ENCODE data around the gene HIVEP1.
"Not testable (repeated sequence)": the region's sequence is repeated elsewhere in the genome, so short reads cannot be mapped to it uniquely, and the experiment has no call there.

HIVEP1 gene

DNA sequence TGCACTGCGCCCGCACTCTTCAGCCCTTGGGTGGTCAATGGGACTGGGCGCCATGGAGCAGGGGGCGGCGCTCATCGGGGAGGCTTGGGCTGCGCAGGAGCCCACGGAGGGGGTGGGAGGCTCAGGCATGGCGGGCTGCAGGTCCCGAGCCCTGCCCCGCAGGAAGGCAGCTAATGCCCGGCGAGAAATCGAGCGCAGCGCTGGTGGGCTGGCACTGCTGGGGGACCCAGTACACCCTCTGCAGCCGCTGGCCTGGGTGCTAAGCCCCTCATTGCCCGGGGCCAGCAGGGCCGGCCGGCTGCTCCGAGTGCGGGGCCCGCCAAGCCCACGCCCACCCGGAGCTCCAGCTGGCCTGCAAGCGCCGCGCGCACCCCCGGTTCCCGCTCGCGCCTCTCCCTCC lies 96.3 kb downstream of the HIVEP1 start:
- not testable (repeated sequence) for H3K4me3 ChIP-seq (ENCODE audit: low read length in 2 of 2); H3K9me3 ChIP-seq (ENCODE audit: control insufficient read depth in 2 of 2, low read length in 2 of 2)

DNA sequence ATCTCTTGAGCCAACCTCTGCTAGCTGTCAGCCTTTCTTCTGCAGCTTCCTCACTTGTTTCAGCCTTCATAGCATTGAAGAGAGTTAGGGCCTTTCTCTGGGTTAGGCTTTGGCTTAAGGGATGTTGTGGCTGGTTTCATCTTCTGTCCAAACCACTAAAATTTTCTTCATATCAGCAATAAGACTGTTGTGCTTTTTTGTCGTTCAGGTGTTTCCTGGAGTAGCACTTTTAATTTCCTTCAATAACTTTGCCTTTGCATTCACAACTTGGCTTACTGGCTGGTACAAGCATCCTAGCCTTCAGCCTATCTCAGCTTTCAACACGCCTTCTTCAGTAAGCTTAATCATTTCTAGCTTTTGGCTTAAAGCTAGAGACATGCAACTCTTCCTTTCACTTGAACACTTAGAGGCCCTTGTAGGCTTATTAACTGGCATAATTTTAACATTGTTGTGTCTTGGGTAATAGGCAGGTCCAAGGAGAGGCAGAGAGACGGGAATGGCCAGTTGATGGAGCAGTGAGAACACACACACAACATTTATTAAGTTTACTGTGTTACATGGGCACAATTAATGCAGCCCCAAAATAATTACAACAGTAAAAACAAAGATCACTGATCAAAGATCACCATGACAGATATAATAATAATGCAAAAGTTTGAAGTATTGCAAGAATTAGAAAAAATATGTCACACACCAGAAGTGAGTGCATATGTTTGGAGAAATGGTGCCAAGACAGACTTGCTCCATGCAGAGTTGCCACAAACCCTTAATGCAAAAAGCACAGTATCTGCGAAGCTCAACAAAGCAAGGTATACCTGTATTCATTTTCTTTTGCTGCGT lies 98.6 kb downstream of the HIVEP1 start:
- Histone ChIP-seq H3K9me3 (ENCODE audit: control insufficient read depth in 2 of 2, low read length in 2 of 2) (no peaks in the 10 kb centered on the region), H3K4me1 (ENCODE audit: control insufficient read depth, insufficient read depth, low read length) (no peaks in the 10 kb centered on the region), H3K9ac (ENCODE audit: low read length in 2 of 2) (no peak overlapping the region), H3K27ac (ENCODE audit: low read length) (no peak overlapping the region), H3K4me3 (ENCODE audit: low read length in 2 of 2) (no peak overlapping the region), H3K36me3 (ENCODE audit: control insufficient read depth in 2 of 2, insufficient read depth in 2 of 2, low read length in 2 of 2) (peaks cover 2 to 5% of the 10 kb centered on the region in 2 donors), H3K27me3 (ENCODE audit: control insufficient read depth in 1 of 2, insufficient read depth in 2 of 2, low read length in 2 of 2) (no peaks in the 10 kb centered on the region)

More for the DNA sequence above, 96.3 kb downstream of the HIVEP1 start:
- H3K27ac ChIP-seq (ENCODE audit: low read length); H3K27me3 ChIP-seq (ENCODE audit: control insufficient read depth in 1 of 2, insufficient read depth in 2 of 2, low read length in 2 of 2); H3K9ac ChIP-seq (ENCODE audit: low read length in 2 of 2); H3K4me1 ChIP-seq (ENCODE audit: control insufficient read depth, insufficient read depth, low read length); H3K36me3 ChIP-seq (ENCODE audit: control insufficient read depth in 2 of 2, insufficient read depth in 2 of 2, low read length in 2 of 2): not testable (repeated sequence)

DNA sequence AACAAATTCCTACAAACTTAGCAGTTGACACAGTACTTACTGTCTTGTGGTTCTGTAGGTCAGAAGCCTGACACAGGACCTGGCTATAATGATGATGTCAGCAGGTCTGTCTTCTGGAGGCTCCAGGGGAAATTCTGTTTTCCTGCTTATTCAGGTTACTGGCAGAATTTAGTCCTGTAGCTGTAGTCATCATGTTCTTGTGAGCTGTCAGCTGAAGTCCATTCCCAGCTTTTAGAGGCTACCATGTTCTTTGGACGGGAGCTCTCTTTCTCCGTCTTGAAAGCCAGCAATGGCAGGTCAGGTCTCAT lies 99.2 kb downstream of the HIVEP1 start:
- Histone ChIP-seq H3K4me3 (ENCODE audit: low read length in 2 of 2) (no peak overlapping the region), H3K4me1 (ENCODE audit: control insufficient read depth, insufficient read depth, low read length) (no peaks in the 10 kb centered on the region), H3K27ac (ENCODE audit: low read length) (no peak overlapping the region), H3K36me3 (ENCODE audit: control insufficient read depth in 2 of 2, insufficient read depth in 2 of 2, low read length in 2 of 2) (peaks cover 2 to 5% of the 10 kb centered on the region in 2 donors), H3K9me3 (ENCODE audit: control insufficient read depth in 2 of 2, low read length in 2 of 2) (no peaks in the 10 kb centered on the region), H3K9ac (ENCODE audit: low read length in 2 of 2) (no peak overlapping the region), H3K27me3 (ENCODE audit: control insufficient read depth in 1 of 2, insufficient read depth in 2 of 2, low read length in 2 of 2) (no peaks in the 10 kb centered on the region)

DNA sequence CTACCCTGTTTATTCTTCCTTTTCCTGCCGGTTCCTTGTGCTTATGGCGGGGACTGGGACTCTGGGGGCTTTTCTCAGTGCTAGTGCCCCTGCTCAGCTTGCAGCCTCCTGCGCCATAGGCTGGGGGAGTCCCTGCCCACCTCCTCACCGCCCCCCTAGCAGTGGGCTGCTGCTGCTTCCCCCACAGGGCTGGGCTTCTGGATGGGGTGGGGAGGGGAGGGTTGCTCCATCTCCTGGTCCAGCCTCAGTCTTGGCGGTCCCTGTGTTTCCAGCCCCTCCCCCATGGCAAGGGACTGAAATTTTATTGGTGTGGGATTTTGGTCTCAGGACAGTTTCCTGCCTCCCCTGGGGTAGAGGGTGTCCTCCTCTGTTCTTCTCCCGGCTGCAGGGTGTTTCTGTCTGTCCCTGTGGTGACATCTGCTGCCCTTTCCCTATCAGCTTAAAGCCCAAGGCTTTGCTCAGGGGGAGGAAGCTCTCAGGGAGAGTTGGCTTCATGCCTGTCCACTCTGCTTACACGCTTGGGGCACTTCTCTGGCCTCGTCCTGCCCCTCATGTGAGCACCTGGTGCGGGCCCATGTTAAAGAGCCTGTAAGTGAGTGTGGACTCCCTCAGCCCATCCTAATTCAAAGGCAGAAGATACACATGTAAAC lies 100.6 kb downstream of the HIVEP1 start:
- Histone ChIP-seq H3K9ac (ENCODE audit: low read length in 2 of 2) (no peak overlapping the region), H3K4me3 (ENCODE audit: low read length in 2 of 2) (no peak overlapping the region), H3K27ac (ENCODE audit: low read length) (no peak overlapping the region), H3K27me3 (ENCODE audit: control insufficient read depth in 1 of 2, insufficient read depth in 2 of 2, low read length in 2 of 2) (no peaks in the 10 kb centered on the region), H3K36me3 (ENCODE audit: control insufficient read depth in 2 of 2, insufficient read depth in 2 of 2, low read length in 2 of 2) (peaks cover 2 to 5% of the 10 kb centered on the region in 2 donors), H3K9me3 (ENCODE audit: control insufficient read depth in 2 of 2, low read length in 2 of 2) (no peaks in the 10 kb centered on the region), H3K4me1 (ENCODE audit: control insufficient read depth, insufficient read depth, low read length) (no peaks in the 10 kb centered on the region)

DNA sequence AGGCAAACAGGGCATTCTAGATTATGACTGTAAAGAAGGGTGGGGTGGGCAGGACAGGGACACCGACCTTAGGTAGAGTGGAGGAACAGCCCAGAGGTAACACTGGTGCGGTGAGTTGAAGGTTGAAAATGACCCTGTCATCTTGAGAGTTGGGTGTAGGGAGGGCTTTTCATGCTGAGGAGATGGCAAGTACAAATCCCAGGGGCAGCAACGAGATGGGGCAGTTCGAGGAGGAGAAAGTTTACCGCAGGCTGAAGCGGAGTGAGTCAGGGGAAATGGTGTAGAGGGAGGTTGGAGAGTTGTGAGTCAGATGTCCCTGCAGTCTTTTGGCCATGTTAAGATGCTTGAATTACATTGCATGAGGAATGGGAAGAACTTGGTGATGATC lies 101.1 kb downstream of the HIVEP1 start:
- H3K27ac ChIP-seq (ENCODE audit: low read length) = no peak overlapping the region
- H3K4me1 ChIP-seq (ENCODE audit: control insufficient read depth, insufficient read depth, low read length) = no peaks in the 10 kb centered on the region
- no peak overlapping the region for H3K4me3 ChIP-seq (ENCODE audit: low read length in 2 of 2)
- H3K9ac ChIP-seq (ENCODE audit: low read length in 2 of 2) = no peak overlapping the region
- no peaks in the 10 kb centered on the region for H3K27me3 ChIP-seq (ENCODE audit: control insufficient read depth in 1 of 2, insufficient read depth in 2 of 2, low read length in 2 of 2)
- no peaks in the 10 kb centered on the region for H3K9me3 ChIP-seq (ENCODE audit: control insufficient read depth in 2 of 2, low read length in 2 of 2)
- H3K36me3 ChIP-seq (ENCODE audit: control insufficient read depth in 2 of 2, insufficient read depth in 2 of 2, low read length in 2 of 2) = peaks cover 2 to 5% of the 10 kb centered on the region in 2 donors

DNA sequence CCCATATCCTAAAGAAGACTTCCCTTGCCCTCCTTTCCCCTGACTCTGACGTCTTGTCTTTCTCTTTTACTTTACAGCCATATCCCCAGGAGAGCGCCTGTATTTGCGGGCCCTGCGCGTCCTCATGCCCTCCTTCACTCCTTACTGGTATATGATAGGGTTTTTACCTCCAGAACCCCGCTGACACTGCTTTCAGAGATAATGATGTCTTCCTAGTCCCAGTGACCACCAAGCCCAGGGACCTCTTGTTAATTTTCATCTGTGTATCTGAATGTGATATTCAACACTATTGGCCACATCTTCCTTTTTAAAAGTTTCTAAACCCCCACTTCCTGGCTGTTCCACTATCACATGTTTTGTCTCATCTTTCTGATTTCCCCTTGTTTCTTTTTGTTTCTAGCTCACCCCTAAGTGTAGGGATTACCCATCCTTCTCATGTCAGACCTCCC lies 102.0 kb downstream of the HIVEP1 start:
- no peak overlapping the region for H3K4me3 ChIP-seq (ENCODE audit: low read length in 2 of 2)
- peaks cover 2 to 5% of the 10 kb centered on the region in 2 donors for H3K36me3 ChIP-seq (ENCODE audit: control insufficient read depth in 2 of 2, insufficient read depth in 2 of 2, low read length in 2 of 2)
- no peak overlapping the region for H3K27ac ChIP-seq (ENCODE audit: low read length)

DNA sequence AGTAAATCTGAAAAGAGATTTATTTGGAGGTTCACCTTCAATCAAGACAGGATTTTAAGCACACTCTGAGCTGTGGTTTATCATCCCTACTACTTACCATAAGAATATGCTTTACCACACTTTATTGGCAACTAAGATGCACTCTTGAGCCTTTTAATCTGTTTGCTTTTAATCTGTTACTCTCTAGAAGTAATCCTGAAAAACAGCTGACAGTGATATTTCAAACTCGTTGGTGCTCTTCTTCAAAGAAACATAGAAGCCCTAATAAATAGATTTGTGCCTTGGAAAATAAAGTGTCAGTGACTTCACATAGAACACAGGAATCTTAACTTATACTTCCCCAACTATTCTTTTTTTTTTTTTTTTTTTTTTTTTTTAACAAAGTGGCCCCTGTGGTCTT lies 102.9 kb downstream of the HIVEP1 start:
- peaks cover 3 to 4% of the 10 kb centered on the region in 2 donors for H3K36me3 ChIP-seq (ENCODE audit: control insufficient read depth in 2 of 2, insufficient read depth in 2 of 2, low read length in 2 of 2)

More for the DNA sequence above, 102.0 kb downstream of the HIVEP1 start:
- H3K9me3 ChIP-seq (ENCODE audit: control insufficient read depth in 2 of 2, low read length in 2 of 2) = no peaks in the 10 kb centered on the region
- H3K27me3 ChIP-seq (ENCODE audit: control insufficient read depth in 1 of 2, insufficient read depth in 2 of 2, low read length in 2 of 2) = no peaks in the 10 kb centered on the region
- H3K9ac ChIP-seq (ENCODE audit: low read length in 2 of 2) = no peak overlapping the region
- H3K4me1 ChIP-seq (ENCODE audit: control insufficient read depth, insufficient read depth, low read length) = no peaks in the 10 kb centered on the region

DNA sequence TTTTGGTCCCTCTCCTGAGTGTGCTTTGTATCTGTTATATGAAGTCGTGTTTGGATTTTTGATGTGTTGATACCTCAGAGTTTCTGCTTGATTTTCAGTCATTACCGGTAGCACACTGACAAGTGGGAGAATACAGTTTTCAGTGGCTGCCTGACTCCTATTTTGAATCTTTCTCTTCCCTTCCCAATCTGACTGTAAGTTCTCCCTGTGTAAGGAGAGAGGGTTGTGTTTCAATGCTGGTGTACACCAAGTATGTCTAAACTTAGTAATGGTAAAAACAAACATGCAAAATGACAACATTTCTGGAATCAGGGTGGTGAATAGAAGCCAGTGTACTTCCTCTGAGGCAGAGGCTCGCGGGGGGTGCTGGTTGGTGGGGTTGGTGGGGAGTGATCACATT lies 103.4 kb downstream of the HIVEP1 start:
- H3K4me3 ChIP-seq (ENCODE audit: low read length in 2 of 2) = no peak overlapping the region
- peaks cover 6 to 7% of the 10 kb centered on the region in 2 donors for H3K36me3 ChIP-seq (ENCODE audit: control insufficient read depth in 2 of 2, insufficient read depth in 2 of 2, low read length in 2 of 2)
- H3K4me1 ChIP-seq (ENCODE audit: control insufficient read depth, insufficient read depth, low read length) = no peaks in the 10 kb centered on the region
- no peaks in the 10 kb centered on the region for H3K27me3 ChIP-seq (ENCODE audit: control insufficient read depth in 1 of 2, insufficient read depth in 2 of 2, low read length in 2 of 2)
- H3K9ac ChIP-seq (ENCODE audit: low read length in 2 of 2) = no peak overlapping the region
- no peak overlapping the region for H3K27ac ChIP-seq (ENCODE audit: low read length)
- no peaks in the 10 kb centered on the region for H3K9me3 ChIP-seq (ENCODE audit: control insufficient read depth in 2 of 2, low read length in 2 of 2)

More for the DNA sequence above, 102.9 kb downstream of the HIVEP1 start:
- no peaks in the 10 kb centered on the region for H3K27me3 ChIP-seq (ENCODE audit: control insufficient read depth in 1 of 2, insufficient read depth in 2 of 2, low read length in 2 of 2)
- no peaks in the 10 kb centered on the region for H3K4me1 ChIP-seq (ENCODE audit: control insufficient read depth, insufficient read depth, low read length)
- no peak overlapping the region for H3K27ac ChIP-seq (ENCODE audit: low read length)
- no peaks in the 10 kb centered on the region for H3K9me3 ChIP-seq (ENCODE audit: control insufficient read depth in 2 of 2, low read length in 2 of 2)
- H3K9ac ChIP-seq (ENCODE audit: low read length in 2 of 2) = no peak overlapping the region
- H3K4me3 ChIP-seq (ENCODE audit: low read length in 2 of 2) = no peak overlapping the region

DNA sequence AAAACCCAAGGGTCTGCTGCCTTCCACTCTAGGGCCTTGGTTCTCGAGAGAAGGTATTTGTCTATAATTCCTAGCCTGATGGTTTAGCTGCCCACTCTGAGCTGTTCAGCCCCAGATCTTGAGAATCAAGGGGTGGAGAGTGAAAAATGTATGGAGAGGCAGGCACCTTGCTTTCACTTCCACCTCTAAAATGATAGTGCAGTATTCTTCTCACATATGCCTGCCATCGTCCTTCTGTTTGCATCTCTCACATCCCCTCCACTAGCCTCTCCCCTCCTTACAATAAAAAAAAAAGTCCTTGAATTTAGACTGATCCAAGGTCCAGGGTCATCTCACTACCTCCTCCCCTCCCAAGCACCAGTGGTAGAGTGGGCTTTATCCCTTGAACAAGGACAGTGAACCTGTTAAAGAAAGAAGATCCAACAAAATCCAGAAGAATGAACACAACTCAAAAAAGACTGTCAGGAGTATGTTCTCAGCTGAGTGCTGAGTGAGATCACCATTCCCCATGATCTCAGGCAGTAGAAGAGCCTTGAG lies 104.2 kb downstream of the HIVEP1 start:
- Histone ChIP-seq H3K36me3 (ENCODE audit: control insufficient read depth in 2 of 2, insufficient read depth in 2 of 2, low read length in 2 of 2) (peaks cover 9 to 13% of the 10 kb centered on the region in 2 donors), H3K27ac (ENCODE audit: low read length) (no peak overlapping the region), H3K27me3 (ENCODE audit: control insufficient read depth in 1 of 2, insufficient read depth in 2 of 2, low read length in 2 of 2) (no peaks in the 10 kb centered on the region)

DNA sequence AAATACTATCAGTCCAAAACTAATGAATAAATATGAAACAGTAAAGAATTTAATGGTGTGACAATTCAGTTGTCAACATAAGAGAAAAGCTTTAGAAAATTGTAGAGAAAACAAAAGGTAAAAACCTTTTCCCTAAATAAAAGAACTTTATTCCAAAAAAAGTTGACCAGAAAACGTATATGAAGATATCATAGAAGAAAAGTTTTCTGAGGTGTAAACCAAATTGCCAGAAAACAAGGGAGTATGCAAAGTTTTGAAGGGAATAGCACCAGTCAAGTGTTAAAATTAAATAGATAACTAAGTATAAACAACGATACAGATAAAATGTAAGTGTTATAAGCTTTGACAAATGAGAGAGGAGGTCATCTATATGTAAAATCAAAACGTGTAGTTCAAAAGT lies 104.9 kb downstream of the HIVEP1 start:
- Histone ChIP-seq H3K9ac (ENCODE audit: low read length in 2 of 2) (no peak overlapping the region), H3K27ac (ENCODE audit: low read length) (no peak overlapping the region), H3K4me3 (ENCODE audit: low read length in 2 of 2) (no peak overlapping the region), H3K9me3 (ENCODE audit: control insufficient read depth in 2 of 2, low read length in 2 of 2) (no peaks in the 10 kb centered on the region), H3K4me1 (ENCODE audit: control insufficient read depth, insufficient read depth, low read length) (no peaks in the 10 kb centered on the region), H3K27me3 (ENCODE audit: control insufficient read depth in 1 of 2, insufficient read depth in 2 of 2, low read length in 2 of 2) (no peaks in the 10 kb centered on the region), H3K36me3 (ENCODE audit: control insufficient read depth in 2 of 2, insufficient read depth in 2 of 2, low read length in 2 of 2) (peaks cover 9 to 18% of the 10 kb centered on the region in 2 donors)

More for the DNA sequence above, 104.2 kb downstream of the HIVEP1 start:
- Histone ChIP-seq H3K9ac (ENCODE audit: low read length in 2 of 2) (no peak overlapping the region), H3K4me3 (ENCODE audit: low read length in 2 of 2) (no peak overlapping the region), H3K4me1 (ENCODE audit: control insufficient read depth, insufficient read depth, low read length) (no peaks in the 10 kb centered on the region), H3K9me3 (ENCODE audit: control insufficient read depth in 2 of 2, low read length in 2 of 2) (no peaks in the 10 kb centered on the region)

DNA sequence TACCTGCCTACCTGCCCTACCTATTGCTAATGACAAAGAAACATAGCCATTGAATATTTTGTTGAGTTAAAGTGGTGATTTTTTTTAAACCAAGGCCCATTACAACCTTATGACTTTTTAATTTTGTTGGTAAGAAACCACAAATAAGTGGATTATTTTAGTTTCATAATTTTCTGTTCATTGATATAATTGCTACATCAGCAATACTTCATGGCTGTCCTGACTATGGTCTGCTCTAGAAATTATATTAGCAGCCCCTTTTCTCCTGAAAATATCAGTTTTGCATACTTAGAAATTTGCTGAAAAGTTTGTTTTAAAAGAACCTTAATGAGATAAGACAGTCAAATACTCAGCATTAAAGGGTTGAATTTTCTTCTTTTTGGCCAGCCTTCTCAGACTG lies 106.5 kb downstream of the HIVEP1 start:
- no peak overlapping the region for H3K4me3 ChIP-seq (ENCODE audit: low read length in 2 of 2)
- no peaks in the 10 kb centered on the region for H3K27me3 ChIP-seq (ENCODE audit: control insufficient read depth in 1 of 2, insufficient read depth in 2 of 2, low read length in 2 of 2)
- H3K9ac ChIP-seq (ENCODE audit: low read length in 2 of 2) = no peak overlapping the region
- H3K36me3 ChIP-seq (ENCODE audit: control insufficient read depth in 2 of 2, insufficient read depth in 2 of 2, low read length in 2 of 2) = peaks cover 9 to 16% of the 10 kb centered on the region in 2 donors
- H3K4me1 ChIP-seq (ENCODE audit: control insufficient read depth, insufficient read depth, low read length) = no peaks in the 10 kb centered on the region
- no peaks in the 10 kb centered on the region for H3K9me3 ChIP-seq (ENCODE audit: control insufficient read depth in 2 of 2, low read length in 2 of 2)
- H3K27ac ChIP-seq (ENCODE audit: low read length) = no peak overlapping the region

Data from stomach smooth muscle (tissue), 2 donors.